GM18502 (cell line): ENCODE data around the gene KCNK5.

Source experiments
- ATAC-seq: cut with Tn5 transposase; IDR thresholded peaks from one replicate; pipeline ENCODE4 v1.9.1; 2021; ENCODE audit warnings: mild to moderate bottlenecking; ENCODE audit not compliant: unreplicated experiment, poor library complexity

Gene KCNK5

DNA sequence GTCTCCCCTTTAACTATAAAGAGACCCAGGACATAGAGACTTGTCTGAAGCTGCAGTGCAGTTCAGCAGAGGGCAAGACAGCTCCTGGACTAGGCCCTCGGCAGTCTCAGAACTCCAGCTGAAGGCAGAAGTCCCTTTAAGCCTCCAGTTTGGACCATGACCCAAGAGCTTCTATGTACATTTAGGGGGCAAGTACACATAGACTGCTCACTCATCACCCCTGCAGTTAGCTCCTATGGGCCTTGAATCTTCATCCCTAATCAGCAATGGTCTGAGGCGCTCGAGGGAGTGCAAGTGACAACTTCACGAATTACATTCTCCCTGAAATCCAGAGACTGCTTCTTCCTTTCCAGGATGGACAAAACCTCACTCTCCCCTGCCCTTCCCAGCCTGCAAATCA lies 47.4 kb downstream of the KCNK5 start:
- no peak for ATAC-seq

DNA sequence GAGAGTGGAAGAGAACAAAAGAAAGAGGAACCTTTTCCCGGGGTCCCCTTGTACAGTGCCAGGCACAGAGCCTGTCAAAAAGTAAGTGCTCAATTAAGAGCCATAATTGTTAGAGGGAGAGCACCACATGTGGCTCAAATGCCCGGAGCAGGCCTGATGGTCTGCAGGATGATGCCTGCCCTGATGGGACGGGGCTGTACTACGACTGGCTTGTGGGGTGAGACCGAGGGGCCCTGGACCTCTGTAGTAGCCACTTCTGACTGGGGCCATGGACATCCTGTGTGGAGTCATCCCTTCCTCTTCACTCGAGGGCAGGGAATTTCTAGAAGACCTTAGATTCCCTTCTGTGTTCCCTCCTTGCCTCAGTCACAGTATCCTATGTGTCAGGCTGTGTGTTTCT lies 47.9 kb downstream of the KCNK5 start:
- no peak for ATAC-seq

DNA sequence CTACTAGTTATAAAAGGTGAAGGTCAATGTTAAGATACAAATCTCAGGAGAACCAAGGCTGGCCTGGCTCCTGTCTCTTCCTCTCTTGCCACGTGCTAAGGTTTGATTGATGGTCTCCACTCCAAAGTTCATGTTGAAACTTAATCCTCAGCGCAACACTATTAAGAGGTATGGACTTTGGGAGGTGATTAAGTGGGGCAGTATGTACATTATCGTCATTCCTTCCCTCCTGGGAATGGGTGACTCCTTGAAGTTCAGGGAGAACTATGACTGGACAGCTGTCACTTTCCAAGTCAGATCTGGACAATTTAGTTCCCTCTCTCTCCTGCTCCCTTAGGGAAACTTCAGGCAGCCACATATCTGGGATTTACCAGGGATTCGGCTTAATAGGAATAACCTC lies 50.5 kb downstream of the KCNK5 start:
- ATAC-seq = no peak

DNA sequence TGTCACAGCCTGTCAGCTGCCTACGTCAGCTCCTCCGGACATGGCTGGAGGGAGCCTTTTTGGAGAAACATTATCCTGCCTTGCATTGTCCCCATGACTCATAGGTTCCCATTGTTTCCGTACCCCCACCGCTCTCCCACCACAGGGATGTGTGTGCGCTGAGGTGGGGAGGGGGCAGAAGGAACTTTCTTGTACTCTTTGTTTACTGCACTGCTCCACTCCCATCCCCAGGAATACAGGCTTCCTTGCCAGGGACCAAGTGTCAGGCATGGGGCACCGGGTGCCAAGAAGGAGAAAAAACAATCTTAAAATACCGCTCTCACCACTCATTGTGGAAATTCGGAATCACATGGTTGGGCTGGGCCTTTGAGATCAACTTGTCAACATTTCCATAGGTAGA lies 51.0 kb downstream of the KCNK5 start:
- ATAC-seq = no peak

DNA sequence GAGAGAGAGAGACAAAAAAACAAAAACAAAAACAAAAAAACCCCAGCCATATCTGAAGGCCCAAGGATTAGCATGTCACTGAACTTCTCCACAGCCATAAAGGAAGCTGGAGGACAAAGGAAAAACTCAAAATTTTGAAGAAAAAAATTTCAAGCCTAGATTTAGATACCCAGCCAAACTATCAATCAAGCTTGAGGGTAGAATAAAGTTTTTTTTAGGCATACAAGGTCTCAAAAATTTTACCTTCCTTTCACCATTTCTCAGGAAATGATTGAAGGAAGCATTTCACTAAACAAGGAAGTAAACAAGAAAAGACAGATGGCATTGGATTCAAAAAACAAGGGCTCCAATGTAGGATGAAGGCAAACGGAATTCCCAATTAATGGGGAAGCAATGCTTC lies 52.1 kb downstream of the KCNK5 start:
- ATAC-seq = no peak

DNA sequence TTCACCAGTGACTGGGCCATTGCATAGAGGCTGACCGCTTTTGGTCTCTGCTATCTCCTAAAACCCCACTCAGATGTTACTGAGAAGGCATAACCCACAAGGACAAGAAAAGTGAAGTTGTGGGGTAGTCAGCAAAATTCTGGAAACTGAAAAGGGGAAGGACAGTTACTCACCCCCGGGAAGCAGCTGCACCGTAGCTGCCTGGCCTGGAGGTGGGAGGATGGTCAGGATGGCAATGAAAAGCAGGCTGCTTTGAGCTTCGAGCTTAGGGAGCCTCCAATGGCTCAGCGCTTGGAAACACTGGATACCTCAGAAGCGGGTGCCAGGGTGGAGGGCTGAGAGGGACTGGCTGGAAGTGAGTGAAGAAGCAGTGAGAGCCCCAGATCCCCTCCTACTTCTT lies 56.0 kb downstream of the KCNK5 start:
- no peak for ATAC-seq

DNA sequence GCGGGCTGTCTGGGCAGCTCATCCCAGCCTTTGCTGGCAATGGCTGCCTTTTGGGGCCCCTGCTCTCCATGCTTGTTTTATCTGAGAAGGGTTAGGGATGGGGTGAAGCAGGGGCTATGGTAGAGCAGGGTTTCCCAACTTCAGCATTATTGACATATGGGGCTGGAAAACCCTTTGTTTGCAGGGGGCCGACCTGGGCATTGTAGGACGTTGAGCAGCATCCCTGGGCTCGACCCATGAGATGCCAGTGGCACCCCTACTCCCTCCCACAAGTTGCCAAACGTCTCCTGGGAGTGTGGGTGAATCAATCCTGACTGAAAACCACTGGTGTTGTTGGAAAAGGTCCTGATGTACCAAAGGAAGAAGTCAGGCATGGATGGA lies 56.9 kb downstream of the KCNK5 start:
- no peak for ATAC-seq

DNA sequence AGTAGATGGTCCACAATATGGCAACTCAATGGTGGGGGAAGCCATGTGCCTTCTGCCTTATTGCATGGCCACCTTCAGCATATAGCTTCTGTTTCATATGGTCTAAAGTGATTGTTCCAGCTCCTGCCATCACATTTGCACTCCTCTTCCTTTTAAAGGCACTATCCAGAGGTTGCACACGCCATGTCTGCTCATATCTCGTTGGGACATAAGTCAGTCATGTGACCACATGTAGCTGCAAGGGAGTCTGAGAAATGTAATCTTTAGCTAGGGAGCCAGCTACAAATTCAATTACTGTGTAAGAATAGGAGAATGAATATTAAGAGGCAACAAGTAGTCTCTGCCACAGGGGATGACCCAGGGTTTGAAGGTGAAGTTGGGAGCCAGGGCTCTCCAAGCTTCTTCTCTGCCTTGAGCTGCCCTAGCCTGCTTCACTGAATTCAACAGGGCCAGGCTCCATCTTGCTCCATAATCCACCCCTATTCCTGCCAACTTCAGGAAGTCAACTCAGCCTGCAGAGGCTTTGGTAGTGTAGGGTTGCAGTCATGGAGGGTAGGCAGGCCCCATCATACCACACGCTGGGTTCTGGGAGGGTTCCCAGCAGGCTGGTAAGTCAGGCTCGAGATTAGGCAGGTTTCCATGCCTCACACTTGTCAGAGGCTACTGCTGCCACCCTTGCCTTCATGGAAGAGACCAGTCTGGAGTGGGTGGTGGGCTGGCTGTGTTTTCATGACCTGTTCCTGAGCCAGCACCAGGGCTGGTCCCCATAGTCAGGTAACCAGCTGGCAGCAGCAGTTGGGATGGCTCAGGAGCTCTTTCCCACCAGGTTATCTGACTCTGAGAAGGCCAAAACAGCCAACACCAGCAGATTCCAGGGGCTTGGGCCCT lies 57.5 kb downstream of the KCNK5 start:
- no peak for ATAC-seq

DNA sequence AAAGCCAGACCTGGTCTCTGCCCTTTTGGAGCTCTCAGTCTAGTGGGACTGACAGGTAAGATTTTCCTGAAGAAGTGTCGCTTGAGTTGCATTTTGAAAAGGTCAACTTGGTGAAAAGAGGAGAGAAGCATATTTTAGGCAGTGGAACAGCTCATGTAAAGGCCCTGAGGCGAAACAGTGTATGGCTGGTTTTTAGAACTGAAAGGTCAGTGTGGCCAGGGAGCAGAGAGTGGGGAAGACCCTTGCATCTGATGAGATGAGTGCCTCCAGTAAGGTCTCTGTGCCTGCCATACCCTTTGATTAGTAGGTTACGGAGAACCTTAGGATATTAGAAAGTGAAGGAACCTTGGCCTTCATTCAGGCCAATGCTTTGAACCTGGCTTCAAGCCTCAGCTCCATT lies 58.4 kb downstream of the KCNK5 start:
- no peak for ATAC-seq

DNA sequence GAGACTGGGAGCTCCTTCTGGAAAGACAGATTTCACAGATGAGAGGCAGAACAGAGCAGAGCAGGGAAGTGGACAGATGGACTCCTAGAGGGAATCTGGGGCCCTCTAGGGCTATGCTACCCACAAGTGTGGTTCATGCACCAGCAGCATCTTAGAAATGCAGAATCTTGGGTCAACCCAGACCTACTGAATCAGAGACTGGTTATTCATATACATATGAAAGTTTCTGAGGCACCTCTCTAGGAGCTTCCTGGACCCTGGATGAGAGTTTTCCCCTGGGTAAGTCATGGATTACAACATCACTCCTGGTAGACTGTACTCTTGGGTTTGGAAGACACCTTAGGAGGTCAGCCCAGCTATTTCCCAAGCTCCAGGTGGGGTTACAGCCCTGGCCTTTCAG lies 58.9 kb downstream of the KCNK5 start:
- no peak for ATAC-seq

DNA sequence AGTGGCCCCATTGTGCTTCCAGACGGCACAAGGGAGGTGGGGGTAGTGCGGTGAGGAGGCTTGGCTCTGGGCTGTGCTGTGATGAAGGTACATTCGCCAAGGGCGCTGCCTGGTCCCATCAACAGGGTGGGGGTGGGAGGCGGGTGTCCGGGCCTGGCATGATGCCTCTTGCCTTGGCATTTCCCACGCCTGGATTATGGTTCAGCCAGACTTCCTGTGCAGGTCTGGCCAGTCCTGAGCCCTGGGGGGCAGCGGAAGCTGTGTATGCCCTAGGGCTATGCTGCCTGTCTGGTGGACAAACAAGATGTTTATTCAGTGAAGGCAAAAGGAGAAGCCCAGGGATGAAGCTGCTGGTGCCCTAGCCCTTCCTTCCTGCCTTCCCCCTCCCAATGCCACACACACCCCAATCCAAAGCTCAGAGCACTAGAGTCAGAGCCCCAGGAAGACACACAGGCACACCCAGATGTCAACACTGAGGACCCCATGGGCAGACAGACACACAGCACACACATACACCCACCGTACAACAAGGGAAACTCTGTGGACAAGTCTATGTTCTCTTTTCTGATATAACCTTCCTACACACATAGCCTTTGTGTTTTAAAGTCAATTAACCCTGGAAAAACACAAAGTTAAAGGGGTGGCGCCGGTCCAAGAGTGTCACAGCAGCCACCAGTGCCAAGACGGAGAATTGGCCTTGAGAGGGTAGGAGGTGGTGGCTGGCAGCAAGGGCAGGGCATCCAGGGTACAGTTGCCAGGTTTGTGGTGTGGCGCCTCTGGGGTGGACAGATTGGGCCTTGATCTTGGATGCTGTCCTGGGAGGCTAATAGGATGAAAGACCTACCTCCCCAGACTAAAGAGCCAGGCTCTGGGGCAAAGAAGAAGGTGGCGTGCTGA lies 59.6 kb downstream of the KCNK5 start:
- no peak for ATAC-seq

DNA sequence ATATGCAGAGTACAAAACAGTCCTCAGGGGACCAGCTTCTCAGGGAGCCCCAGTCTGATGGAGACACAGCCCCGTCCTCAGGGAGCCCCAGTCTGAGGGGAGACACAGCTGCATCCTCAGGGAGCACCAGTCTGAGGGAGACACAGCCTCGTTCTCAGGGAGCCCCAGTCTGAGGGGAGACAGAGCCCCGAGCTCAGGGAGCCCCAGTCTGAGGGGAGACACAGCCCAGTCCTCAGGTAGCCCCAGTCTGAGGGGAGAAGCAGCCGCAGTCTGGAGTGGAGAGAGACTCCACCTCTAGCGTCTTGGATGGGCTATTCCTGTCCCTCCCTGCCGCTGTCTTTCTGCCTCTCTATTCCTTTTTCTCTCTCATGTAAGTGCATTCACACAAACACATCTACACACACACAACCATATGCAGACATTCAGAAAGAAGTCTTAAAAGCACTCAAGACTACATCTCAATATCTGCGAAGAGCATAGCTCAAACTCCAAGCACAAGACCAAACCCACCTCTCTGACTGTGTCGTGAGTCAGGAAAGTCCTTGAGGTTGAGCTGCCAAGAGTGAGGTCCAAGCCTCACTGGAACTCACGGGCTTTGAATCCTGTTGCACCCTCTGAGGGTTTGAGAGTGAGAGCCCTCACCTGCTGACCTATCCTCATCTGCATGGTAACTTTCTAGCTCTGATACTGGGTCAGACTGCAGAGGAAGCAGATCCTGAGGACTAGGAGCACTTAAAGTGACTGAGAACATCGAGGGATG lies 61.2 kb downstream of the KCNK5 start:
- no peak for ATAC-seq

DNA sequence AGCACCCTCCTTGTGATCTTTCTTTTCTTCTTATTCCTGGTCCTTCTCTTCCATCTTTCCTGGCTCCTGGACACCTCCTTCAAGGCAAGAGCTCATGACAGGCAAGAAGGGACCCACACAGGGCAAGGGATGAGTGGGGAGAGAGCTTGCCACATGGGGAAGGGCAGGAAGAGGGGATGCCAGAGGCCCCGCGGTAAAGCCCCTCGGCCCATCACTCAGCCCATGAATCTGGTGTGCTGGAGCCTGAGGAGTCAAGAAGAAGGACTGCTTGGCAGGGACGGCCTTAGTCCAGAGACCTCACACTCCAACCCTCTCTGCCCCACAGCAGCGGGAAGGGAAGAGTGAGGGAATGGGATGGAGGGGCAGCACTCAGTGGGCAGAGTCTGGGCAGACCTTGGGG lies 62.0 kb downstream of the KCNK5 start:
- ATAC-seq = no peak

DNA sequence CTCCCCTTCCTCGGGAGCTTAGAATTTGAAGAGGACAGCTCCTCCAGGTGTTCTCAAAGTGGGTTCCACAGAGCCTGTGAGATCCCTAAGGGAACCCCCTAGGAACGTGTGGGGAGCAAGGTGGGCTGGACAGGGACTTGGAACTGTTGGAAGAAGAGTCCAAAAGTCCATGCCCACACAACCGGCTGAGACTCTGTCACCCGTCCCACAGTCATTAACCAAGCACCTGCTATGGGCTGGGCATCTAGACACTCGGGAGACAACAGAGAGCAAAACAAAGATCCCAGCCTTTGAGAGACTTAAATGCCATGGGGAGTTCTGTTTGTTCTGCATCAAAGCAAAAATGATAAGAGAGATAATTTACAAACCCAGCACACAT lies 62.4 kb downstream of the KCNK5 start:
- no peak for ATAC-seq

DNA sequence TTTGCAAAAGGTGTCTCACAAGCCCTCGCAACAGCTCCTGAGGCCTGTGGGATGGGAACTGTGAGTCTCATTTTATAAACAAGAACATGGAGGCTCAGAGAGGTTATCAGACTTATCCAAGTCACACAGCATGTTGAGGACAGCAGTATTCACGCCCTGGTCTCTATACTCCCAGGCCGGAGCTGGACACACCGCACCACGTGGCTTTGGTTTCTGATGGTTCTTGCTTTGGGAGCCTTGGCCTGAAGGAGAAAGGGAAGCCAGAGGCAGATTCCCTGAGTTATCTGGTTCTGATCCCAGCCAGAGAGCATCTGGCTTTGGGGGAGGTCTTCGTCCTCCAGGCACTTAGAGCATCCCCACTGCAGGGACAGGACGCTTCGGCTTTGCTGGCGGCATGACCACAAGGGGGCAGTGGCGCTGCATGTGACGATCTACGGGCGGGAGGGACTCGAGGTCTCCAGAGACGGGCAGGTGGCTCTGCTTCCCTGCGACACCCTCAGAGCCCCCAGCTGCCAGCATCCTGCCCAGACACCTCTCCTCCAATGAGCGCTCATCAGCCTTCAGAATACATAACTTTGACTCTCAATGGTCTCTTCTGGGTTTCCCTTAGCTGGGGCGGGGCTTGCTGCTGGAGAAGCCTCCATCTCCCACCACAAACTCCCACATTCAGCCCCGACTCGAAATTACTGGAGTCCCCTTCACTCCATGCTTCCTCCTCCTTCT lies 62.9 kb downstream of the KCNK5 start:
- ATAC-seq = no peak

DNA sequence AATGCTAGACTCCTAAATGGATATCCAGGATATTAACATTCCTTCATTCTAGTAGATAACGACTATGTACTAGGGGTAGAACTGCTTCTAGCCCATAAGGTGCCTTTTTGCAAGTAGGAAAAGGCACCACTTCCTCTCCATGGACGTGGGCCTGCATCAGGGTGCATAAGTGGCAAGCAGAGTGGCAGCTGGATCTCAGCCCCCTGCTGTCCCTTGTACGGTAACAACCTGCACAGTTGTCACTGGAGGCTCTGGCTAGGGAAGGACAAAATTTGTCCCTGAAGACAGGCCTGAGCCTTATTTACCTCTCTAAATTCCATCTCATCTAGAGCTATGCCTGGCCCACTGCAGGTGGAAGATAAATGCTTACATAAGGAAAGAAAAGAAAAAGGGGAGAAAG lies 71.8 kb downstream of the KCNK5 start:
- ATAC-seq = no peak

DNA sequence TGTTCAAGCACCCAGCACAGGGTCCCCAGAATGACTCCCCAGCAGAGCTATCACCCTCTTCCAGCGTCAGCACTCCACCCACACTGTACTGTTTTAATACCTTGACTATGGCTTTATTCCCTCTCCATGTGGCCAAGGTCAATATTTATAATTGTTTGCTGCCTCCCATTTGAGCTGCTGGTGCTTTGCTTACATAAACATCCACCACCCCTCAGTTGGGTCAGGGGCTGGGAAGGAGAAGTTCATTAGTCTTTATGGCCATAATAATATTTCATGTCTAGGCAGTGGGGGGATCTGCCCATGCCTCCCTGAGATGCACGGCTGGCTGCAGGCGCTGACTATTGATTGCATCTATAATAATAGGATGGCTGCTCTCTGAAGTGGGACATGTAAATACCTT lies 72.5 kb downstream of the KCNK5 start:
- no peak for ATAC-seq

DNA sequence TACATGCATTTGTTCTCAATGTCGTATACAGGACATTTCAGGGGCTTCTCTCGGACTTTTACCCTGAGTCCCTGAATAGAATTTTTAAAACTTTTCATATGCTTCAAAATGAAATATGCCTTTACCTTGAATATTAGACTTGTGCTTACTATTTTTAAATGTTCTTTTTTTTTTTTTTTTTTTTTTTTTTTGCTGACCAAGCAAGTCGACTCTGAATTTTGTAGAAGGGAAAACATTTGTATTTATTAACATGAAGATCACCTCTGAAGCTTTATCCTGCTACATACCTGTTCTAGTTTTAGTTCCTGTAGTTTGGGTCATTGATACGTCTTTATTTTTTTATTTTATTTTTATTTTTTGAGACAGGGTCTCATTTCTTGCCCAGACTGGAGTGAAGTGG lies 74.6 kb downstream of the KCNK5 start:
- ATAC-seq = no peak

DNA sequence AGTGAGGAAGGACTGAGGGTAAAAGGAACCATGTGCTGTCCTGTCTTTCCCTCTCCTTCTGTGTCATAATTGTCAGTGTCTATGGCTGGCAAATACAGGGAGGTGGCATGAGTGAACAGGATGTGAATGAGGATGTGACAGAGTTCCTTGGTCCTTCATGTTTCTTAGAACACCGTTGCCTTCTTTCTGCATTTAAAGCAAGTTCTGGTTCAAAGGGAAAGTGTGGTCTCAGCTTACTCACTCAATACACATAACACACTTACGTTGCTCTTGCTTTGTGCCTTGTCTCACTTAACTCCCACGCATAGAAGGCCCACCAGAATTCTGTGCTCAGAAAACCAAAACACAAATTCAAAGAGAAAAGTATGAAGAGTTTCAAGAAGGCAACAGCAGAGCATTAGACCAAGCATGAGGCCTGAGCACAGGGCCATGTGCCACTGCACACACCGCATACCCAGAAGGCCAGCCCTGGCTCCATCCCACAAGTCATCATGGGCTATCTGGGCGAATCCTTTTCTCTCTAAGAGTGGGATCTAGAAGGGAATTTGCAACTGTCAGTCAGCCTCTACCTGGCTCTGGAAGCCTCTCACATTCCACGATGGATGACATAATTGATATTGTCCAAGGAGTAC lies 75.4 kb downstream of the KCNK5 start:
- ATAC-seq = no peak

DNA sequence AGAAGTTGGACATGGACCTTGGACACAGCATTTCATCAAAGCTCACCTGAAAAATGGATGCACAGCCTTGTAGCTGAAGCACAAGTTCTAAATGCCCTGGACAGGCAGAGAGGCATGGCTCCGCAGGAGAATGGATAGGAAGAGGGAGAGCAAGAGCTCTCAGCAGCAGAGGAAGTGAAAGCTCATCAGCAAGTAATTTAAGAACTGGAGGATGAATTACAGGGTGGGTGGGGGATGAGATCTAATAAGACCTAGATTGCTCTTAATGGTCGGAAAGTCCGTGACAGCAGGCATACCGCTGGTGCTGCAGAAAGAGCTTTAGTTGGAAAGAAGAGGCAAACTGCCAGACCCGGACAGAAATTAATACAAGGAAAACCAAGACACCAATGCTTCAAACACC lies 77.0 kb downstream of the KCNK5 start:
- ATAC-seq = no peak
